HepG2 (cell line): Measurements from ENCODE around the gene COL26A1. TPM values are rescaled to one million over a fixed set of nuclear protein-coding genes. Genes with fewer than 3 reads are reported as not detected.

ENCODE experiments used
- ATRX ChIP-seq: sonication (generic); formaldehyde crosslinking; IDR thresholded peaks from 2 replicates; pipeline ENCODE4 v1.4.0; 2020; ENCODE audit warnings: missing genetic modification reagents, borderline replicate concordance
- CHCHD3 ChIP-seq: sonication (generic); formaldehyde crosslinking; IDR thresholded peaks from 2 replicates; pipeline ENCODE4 v1.8.0; 2022; ENCODE audit warnings: mild to moderate bottlenecking, missing genetic modification reagents, moderate library complexity
- ELF1 ChIP-seq: sonication (generic); formaldehyde crosslinking; IDR thresholded peaks from 2 replicates; pipeline ENCODE4 v1.4.0; 2020; ENCODE audit warnings: missing genetic modification reagents
- HNF4G ChIP-seq, 2 experiments: sonication (generic) in 1 of 2; formaldehyde crosslinking in 1 of 2; IDR thresholded peaks; 2 replicates each; pipeline versions ENCODE4 v1.4.0 to v1.6.1; 2011 to 2020; ENCODE audit warnings: borderline replicate concordance in 2 of 2, low read depth in 2 of 2, mild to moderate bottlenecking in 2 of 2, low read length in 1 of 2, missing genetic modification reagents in 1 of 2, moderate library complexity in 1 of 2
- MAFF ChIP-seq: IDR thresholded peaks from 2 replicates; pipeline ENCODE4 v1.6.1; 2011; ENCODE audit warnings: low read depth, low read length, improper control_type of control experiment
- PCBP2 ChIP-seq: fragments of 200-400 bp; formaldehyde crosslinking; optimal IDR thresholded peaks from 2 replicates; pipeline ENCODE3; 2018; ENCODE audit warnings: low read length, low read depth; ENCODE audit not compliant: poor library complexity, severe bottlenecking
- SCMH1 ChIP-seq: sonication (generic); formaldehyde crosslinking; IDR thresholded peaks from 2 replicates; pipeline ENCODE4 v1.9.0; 2021; ENCODE audit warnings: missing genetic modification reagents, mild to moderate bottlenecking, borderline replicate concordance
- SKI ChIP-seq: fragments of 450-650 bp; IDR thresholded peaks from one replicate; pipeline ENCODE4 v1.6.1; 2018; ENCODE audit warnings: mild to moderate bottlenecking; ENCODE audit not compliant: partially characterized antibody
- TBP ChIP-seq: sonication (generic); formaldehyde crosslinking; IDR thresholded peaks from 2 replicates; pipeline ENCODE4 v1.5.0; 2020; ENCODE audit warnings: missing genetic modification reagents
- ZBTB8A ChIP-seq: sonication (generic); formaldehyde crosslinking; IDR thresholded peaks from 2 replicates; pipeline ENCODE4 v1.4.0; 2020; ENCODE audit warnings: mild to moderate bottlenecking, low read depth, missing genetic modification reagents, borderline replicate concordance
- ZNF34 ChIP-seq: sonication (generic); formaldehyde crosslinking; IDR thresholded peaks from 2 replicates; pipeline ENCODE4 v1.4.0; 2020; ENCODE audit warnings: mild to moderate bottlenecking, missing genetic modification reagents, borderline replicate concordance
- ZNF562 ChIP-seq: sonication (generic); formaldehyde crosslinking; IDR thresholded peaks from 2 replicates; pipeline ENCODE4 v1.8.0; 2022; ENCODE audit warnings: missing genetic modification reagents, borderline replicate concordance
- ZNF572 ChIP-seq: sonication (generic); formaldehyde crosslinking; IDR thresholded peaks from 2 replicates; pipeline ENCODE4 v1.5.1; 2020; ENCODE audit warnings: mild to moderate bottlenecking, missing genetic modification reagents
- ZNF607 ChIP-seq: sonication (generic); formaldehyde crosslinking; IDR thresholded peaks from 2 replicates; pipeline ENCODE4 v1.5.1; 2020; ENCODE audit warnings: missing genetic modification reagents, mild to moderate bottlenecking, borderline replicate concordance
- ZNF660 ChIP-seq: sonication (generic); formaldehyde crosslinking; IDR thresholded peaks from 2 replicates; pipeline ENCODE4 v1.5.1; 2020; ENCODE audit warnings: mild to moderate bottlenecking, low read depth, missing genetic modification reagents, borderline replicate concordance
- ZNF766 ChIP-seq: sonication (generic); formaldehyde crosslinking; IDR thresholded peaks from 2 replicates; pipeline ENCODE4 v1.5.0; 2020; ENCODE audit warnings: missing genetic modification reagents, borderline replicate concordance
- ZNF841 ChIP-seq: sonication (generic); formaldehyde crosslinking; IDR thresholded peaks from 2 replicates; pipeline ENCODE4 v1.8.1; 2023; ENCODE audit warnings: missing genetic modification reagents, borderline replicate concordance
- polyA plus RNA-seq, 8 experiments: library from polyadenylated mRNA; depleted of rRNA in 3 of 8; stranded (reverse) in 7 of 8; unstranded in 1 of 8; fragments of >200 nt; fragmentation: Illumina TruSeq in 4 of 8; extraction: Trizol in 4 of 8; gene quantifications; 2 replicates each; pipeline versions ENCODE4 v1.2.1 to v1.2.3, GENCODE V29; 2011 to 2016; ENCODE audit warnings: low read depth in 4 of 8, missing spikeins in 1 of 8, mixed read lengths in 1 of 8; ENCODE audit not compliant: insufficient read depth in 1 of 8
- total RNA-seq, 5 experiments: library from RNA; depleted of rRNA; stranded (reverse); fragments of >200 nt; fragmentation: Illumina TruSeq; extraction: Trizol; gene quantifications; 2 replicates each; pipeline ENCODE4 v1.2.3, GENCODE V29; 2016; ENCODE audit warnings: low read depth in 1 of 5
- TF ChIP-seq, protein P1 (sequence below): sonication (generic); formaldehyde crosslinking; IDR thresholded peaks from 2 replicates; pipeline ENCODE4 v1.5.1; 2020; ENCODE audit warnings: mild to moderate bottlenecking, missing genetic modification reagents, borderline replicate concordance
- TF ChIP-seq, protein P2 (sequence below): sonication (generic); formaldehyde crosslinking; IDR thresholded peaks from 2 replicates; pipeline ENCODE4 v1.4.0; 2020; ENCODE audit warnings: mild to moderate bottlenecking, low read depth, missing genetic modification reagents
- TF ChIP-seq, protein P3 (sequence below): sonication (generic); formaldehyde crosslinking; IDR thresholded peaks from 2 replicates; pipeline ENCODE4 v1.4.0; 2020; ENCODE audit warnings: mild to moderate bottlenecking, missing genetic modification reagents
- TF ChIP-seq, protein P4 (sequence below): sonication (generic); formaldehyde crosslinking; conservative IDR thresholded peaks from 2 replicates; pipeline ENCODE4 v1.5.0; 2020; ENCODE audit warnings: missing genetic modification reagents
- TF ChIP-seq, protein P5 (sequence below): sonication (generic); formaldehyde crosslinking; IDR thresholded peaks from 2 replicates; pipeline ENCODE4 v1.4.0; 2020; ENCODE audit warnings: missing genetic modification reagents

Gene COL26A1
- total and polyA plus RNA-seq, 2 of the 13 experiments (the other 11 are each of a cell fraction or from before 2014, with no cell fraction given): 7.8 to 9.2 TPM

DNA sequence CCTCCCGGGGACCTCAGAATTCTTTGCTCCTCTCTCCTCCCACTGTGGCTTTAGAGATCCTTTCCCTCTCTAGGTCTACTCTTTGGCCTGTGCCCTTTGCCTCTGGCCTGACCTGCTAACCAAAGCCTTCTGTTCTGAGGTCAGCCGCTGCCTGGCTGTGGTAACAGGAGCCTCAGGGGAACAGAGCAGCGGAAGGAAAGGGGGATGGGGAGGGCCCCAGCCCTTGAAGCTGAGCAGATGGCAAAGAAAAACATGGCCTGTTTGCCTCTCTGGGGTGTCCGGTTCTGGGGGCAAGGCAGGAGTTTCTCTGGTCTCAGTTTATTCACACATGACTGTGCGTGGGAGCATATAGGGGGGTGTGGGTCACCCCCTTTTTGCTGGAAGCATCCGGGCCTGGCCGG lies 28.2 kb downstream of the COL26A1 start (continued):
- TF ChIP-seq, protein P1, sequence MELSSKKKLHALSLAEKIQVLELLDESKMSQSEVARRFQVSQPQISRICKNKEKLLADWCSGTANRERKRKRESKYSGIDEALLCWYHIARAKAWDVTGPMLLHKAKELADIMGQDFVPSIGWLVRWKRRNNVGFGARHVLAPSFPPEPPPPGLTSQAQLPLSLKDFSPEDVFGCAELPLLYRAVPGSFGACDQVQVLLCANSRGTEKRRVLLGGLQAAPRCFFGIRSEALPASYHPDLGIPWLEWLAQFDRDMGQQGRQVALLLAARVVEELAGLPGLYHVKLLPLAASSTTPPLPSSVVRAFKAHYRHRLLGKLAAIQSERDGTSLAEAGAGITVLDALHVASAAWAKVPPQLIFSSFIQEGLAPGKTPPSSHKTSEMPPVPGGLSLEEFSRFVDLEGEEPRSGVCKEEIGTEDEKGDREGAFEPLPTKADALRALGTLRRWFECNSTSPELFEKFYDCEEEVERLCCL (CRISPR knock-in tag): no peak
- TF ChIP-seq, protein P2, sequence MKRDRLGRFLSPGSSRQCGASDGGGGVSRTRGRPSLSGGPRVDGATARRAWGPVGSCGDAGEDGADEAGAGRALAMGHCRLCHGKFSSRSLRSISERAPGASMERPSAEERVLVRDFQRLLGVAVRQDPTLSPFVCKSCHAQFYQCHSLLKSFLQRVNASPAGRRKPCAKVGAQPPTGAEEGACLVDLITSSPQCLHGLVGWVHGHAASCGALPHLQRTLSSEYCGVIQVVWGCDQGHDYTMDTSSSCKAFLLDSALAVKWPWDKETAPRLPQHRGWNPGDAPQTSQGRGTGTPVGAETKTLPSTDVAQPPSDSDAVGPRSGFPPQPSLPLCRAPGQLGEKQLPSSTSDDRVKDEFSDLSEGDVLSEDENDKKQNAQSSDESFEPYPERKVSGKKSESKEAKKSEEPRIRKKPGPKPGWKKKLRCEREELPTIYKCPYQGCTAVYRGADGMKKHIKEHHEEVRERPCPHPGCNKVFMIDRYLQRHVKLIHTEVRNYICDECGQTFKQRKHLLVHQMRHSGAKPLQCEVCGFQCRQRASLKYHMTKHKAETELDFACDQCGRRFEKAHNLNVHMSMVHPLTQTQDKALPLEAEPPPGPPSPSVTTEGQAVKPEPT: no peak
- TF ChIP-seq MAFF (no peak), ZNF607 (CRISPR knock-in tag) (no peak), HNF4G (IDR thresholded peaks at IDR 0.05; ENCODE audit: borderline replicate concordance, low read depth, low read length) (peak; percentile 93), HNF4G (CRISPR knock-in tag; IDR thresholded peaks at IDR 0.05; ENCODE audit: borderline replicate concordance, low read depth) (peak; percentile 91; the same call in 1 of the 2 replicates), ZNF841 (CRISPR knock-in tag) (no peak), TBP (CRISPR knock-in tag) (no peak), ZBTB8A (CRISPR knock-in tag) (no peak), ZNF660 (CRISPR knock-in tag) (no peak), ELF1 (CRISPR knock-in tag) (peak; percentile 53; the same call in 1 of the 2 replicates), ZNF34 (CRISPR knock-in tag) (no peak), CHCHD3 (CRISPR knock-in tag) (no peak), ZNF562 (CRISPR knock-in tag) (no peak), PCBP2 (no peak), SCMH1 (no peak), SKI (no peak), ATRX (no peak), ZNF572 (CRISPR knock-in tag) (no peak), ZNF766 (CRISPR knock-in tag) (no peak)
- TF ChIP-seq, protein P3, sequence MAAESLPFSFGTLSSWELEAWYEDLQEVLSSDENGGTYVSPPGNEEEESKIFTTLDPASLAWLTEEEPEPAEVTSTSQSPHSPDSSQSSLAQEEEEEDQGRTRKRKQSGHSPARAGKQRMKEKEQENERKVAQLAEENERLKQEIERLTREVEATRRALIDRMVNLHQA (CRISPR knock-in tag): no peak
- TF ChIP-seq, protein P4, sequence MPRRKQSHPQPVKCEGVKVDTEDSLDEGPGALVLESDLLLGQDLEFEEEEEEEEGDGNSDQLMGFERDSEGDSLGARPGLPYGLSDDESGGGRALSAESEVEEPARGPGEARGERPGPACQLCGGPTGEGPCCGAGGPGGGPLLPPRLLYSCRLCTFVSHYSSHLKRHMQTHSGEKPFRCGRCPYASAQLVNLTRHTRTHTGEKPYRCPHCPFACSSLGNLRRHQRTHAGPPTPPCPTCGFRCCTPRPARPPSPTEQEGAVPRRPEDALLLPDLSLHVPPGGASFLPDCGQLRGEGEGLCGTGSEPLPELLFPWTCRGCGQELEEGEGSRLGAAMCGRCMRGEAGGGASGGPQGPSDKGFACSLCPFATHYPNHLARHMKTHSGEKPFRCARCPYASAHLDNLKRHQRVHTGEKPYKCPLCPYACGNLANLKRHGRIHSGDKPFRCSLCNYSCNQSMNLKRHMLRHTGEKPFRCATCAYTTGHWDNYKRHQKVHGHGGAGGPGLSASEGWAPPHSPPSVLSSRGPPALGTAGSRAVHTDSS: no peak
- TF ChIP-seq, protein P5, sequence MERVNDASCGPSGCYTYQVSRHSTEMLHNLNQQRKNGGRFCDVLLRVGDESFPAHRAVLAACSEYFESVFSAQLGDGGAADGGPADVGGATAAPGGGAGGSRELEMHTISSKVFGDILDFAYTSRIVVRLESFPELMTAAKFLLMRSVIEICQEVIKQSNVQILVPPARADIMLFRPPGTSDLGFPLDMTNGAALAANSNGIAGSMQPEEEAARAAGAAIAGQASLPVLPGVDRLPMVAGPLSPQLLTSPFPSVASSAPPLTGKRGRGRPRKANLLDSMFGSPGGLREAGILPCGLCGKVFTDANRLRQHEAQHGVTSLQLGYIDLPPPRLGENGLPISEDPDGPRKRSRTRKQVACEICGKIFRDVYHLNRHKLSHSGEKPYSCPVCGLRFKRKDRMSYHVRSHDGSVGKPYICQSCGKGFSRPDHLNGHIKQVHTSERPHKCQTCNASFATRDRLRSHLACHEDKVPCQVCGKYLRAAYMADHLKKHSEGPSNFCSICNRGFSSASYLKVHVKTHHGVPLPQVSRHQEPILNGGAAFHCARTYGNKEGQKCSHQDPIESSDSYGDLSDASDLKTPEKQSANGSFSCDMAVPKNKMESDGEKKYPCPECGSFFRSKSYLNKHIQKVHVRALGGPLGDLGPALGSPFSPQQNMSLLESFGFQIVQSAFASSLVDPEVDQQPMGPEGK (CRISPR knock-in tag): peak; percentile 89
